RWPE1 (cell line): Measurements from ENCODE around the gene ADGRL1.
A peak's percentile ranks its signal among the peaks of the same experiment; 100 is the strongest.

Experiments
- CTCF ChIA-PET: fragments of 350-600 bp; sonication (Branson Sonifier 250); formaldehyde crosslinking; extraction: SDS; loops from one replicate; lab custom pipeline; 2021; lab: Yijun Ruan, JAX
- POLR2A ChIA-PET: fragments of 400-600 bp; formaldehyde crosslinking; extraction: SDS; loops from one replicate; lab custom pipeline; 2020; ENCODE audit warnings: antibody characterized with exemption; ENCODE audit not compliant: low non-redundant PET; lab: Yijun Ruan, JAX
- DNase-seq: peaks from one replicate; pipeline ENCODE4 v3.0.0; 2012; ENCODE audit warnings: low spot score
- H3K27ac ChIP-seq: fragments of 450-650 bp; 2 replicates; pipeline ENCODE4 v1.5.1; 2017
- TF ChIP-seq, protein P1 (sequence below): fragments of 450-650 bp; conservative IDR thresholded peaks from 2 replicates; pipeline ENCODE4 v1.5.1; 2017; ENCODE audit warnings: low read depth, mild to moderate bottlenecking

ADGRL1 gene

GRCh38 chr19:14114439-14114838, 91.5 kb downstream of the ADGRL1 start:
- POLR2A ChIA-PET: no interaction called here

DNA sequence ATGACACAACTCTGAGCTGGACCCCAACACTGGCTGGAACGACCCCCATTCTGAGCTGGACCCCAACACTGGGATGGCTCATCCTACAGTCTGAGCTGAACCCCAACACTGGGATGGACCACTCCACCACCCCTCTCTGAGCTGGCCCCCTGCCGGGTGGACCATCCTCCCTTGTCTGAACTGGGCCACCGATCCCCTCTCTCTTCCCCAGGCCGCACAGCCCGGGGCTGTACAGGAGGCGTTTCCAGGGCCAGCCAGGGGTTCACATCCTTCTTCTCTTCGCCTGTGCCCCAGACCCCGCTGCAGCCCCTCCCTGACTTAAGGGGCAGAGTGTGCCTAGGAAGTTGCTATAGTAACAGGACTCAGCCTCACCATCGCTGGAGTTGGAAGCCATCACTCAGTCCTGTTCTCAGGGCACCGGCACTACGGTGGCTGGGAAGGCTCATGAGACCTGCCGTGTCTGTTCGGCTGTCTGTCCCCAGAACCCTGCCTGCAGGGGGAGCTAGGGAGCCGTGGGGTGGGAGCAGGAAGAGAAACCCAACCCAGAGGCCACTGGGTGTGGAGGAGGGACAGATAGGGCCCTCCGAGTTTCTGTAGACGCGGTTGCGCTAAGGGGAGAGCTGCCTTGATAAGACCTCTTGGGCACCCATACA, 92.1 kb downstream of the ADGRL1 start:
- TF ChIP-seq, protein P1, sequence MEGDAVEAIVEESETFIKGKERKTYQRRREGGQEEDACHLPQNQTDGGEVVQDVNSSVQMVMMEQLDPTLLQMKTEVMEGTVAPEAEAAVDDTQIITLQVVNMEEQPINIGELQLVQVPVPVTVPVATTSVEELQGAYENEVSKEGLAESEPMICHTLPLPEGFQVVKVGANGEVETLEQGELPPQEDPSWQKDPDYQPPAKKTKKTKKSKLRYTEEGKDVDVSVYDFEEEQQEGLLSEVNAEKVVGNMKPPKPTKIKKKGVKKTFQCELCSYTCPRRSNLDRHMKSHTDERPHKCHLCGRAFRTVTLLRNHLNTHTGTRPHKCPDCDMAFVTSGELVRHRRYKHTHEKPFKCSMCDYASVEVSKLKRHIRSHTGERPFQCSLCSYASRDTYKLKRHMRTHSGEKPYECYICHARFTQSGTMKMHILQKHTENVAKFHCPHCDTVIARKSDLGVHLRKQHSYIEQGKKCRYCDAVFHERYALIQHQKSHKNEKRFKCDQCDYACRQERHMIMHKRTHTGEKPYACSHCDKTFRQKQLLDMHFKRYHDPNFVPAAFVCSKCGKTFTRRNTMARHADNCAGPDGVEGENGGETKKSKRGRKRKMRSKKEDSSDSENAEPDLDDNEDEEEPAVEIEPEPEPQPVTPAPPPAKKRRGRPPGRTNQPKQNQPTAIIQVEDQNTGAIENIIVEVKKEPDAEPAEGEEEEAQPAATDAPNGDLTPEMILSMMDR: no peak; the same call in 1 of the 2 replicates
- no peak for DNase-seq
- peak overlapping the region; percentile 56 for H3K27ac ChIP-seq
- CTCF ChIA-PET: interaction anchor here (0.5 to 1.2 kb wide), 4 partner anchors 8 to 71 kb away, joined by 3 read pairs; no protein-coding TSS in a partner anchor
- POLR2A ChIA-PET: interaction anchor here (0.6 kb wide), 1 partner anchor 46 kb away, joined by 3 read pairs; no protein-coding TSS in a partner anchor

More at GRCh38 chr19:14114439-14114838, 91.5 kb downstream of the ADGRL1 start:
- peak overlapping the region; percentile 56 for H3K27ac ChIP-seq
- TF ChIP-seq, protein P1: no peak
- CTCF ChIA-PET: interaction anchor here (0.7 to 1.2 kb wide), 2 partner anchors 8 to 15 kb away, joined by 3 read pairs; no protein-coding TSS in a partner anchor
- DNase-seq: no peak

DNA sequence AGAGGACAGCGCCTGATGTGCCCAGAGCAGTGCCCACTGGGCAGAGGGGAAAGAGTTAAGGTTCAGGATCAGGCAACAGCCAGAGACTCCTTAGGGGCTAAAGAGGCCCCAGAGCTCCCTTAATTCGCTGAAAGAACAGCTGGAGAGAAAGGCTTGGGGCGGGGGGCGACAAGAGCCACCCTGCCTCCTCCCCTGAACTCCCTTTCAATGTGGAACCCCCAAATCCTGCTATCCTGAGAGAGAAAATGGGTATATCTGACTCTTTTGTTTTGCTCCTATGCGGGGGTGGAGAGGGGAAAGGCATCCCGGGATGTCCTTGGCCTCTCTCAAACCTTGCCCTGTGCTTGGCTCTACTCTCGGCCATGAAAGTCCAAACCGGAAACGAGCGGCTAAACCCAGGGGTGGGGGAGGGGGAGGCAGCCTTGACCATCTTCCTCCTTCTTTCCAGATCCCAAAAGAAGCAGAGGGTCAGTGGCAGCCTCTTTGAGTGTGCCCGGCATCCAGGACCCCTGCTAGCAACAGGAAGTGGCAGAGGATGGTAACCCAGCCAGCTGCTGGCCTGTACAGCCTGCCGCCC, 93.1 kb downstream of the ADGRL1 start:
- TF ChIP-seq, protein P1: no peak
- CTCF ChIA-PET: no interaction called here
- peak overlapping the region; percentile 56 for H3K27ac ChIP-seq
- POLR2A ChIA-PET: no interaction called here
- no peak for DNase-seq

DNA sequence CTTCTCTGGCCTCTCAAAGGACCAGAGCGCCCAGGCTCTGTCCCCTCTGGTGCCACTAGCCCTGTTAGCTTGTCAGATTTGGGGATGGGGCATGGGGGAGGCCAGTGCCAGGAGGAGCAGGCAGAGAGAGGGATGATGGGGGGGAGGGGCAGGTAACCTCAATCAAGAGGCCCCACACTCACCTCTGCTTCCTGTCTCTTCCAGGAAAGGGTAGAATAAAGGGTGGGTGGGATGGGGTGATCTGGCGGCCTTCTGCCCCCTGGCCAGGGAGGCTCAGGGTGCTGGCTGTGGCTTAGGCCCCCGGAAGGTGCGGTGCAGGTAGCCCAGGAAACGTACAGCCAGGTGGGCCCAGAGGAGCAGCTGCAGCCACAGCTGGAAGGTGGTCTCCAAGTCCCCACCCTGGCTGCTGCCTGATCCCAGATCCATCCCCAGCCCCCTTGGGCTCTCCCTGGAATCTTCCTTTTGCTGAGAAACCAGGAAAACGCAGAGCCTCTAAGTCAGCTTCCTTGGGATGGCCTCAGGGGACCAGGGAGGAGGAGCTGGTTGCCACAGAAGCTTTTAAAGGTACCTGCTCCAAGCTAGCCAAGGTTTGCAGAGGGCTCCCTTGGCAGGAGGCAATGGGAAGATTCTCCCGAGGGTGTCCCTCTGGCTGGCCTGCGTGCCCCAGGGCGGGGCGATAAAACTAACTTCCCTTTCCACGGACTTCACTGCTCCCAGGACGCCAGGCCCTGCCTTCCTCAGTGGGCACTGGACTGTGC, 93.7 kb downstream of the ADGRL1 start:
- H3K27ac ChIP-seq: peak overlapping the region; percentile 56
- POLR2A ChIA-PET: interaction anchor here (0.7 kb wide), 1 partner anchor 439 kb away, joined by 3 read pairs; no protein-coding TSS in a partner anchor
- CTCF ChIA-PET: no interaction called here
- TF ChIP-seq, protein P1: no peak
- DNase-seq: no peak

GRCh38 chr19:14111486-14111885, 94.5 kb downstream of the ADGRL1 start:
- DNase-seq: no peak
- TF ChIP-seq, protein P1: no peak
- ChIA-PET CTCF (no interaction called here), POLR2A (interaction anchor here (0.7 kb wide), 1 partner anchor 439 kb away, joined by 3 read pairs; no protein-coding TSS in a partner anchor)
- peak overlapping the region; percentile 56 for H3K27ac ChIP-seq

GRCh38 chr19:14110650-14111049, 95.3 kb downstream of the ADGRL1 start:
- DNase-seq: no peak
- H3K27ac ChIP-seq: peak overlapping the region; percentile 17; the same call in 1 of the 2 replicates
- ChIA-PET CTCF (no interaction called here), POLR2A (no interaction called here)
- TF ChIP-seq, protein P1: no peak
